Neural progenitor cell (in vitro differentiated cells): ENCODE results near the gene SIRT7. TPM values are rescaled to one million over a fixed set of nuclear protein-coding genes. Genes with fewer than 3 reads are reported as not detected.

Experiments
- DNase-seq: peaks from one replicate; pipeline ENCODE4 v3.0.0-alpha.2; 2016; ENCODE audit warnings: low spot score
- H2AFZ ChIP-seq: fragments of 200-600 bp; sonication (generic); replicated peaks from 2 replicates; pipeline ENCODE4 v1.6.1; 2016; ENCODE audit warnings: antibody characterized with exemption
- H3F3A ChIP-seq: fragments of 200-600 bp; sonication (generic); 2 replicates; pipeline ENCODE4 v1.6.1; 2016; ENCODE audit warnings: antibody characterized with exemption, low read depth
- H3K27ac ChIP-seq: fragments of 200-600 bp; sonication (generic); 2 replicates; pipeline ENCODE4 v1.5.1; 2016; ENCODE audit warnings: mild to moderate bottlenecking
- H3K27me3 ChIP-seq: fragments of 200-600 bp; sonication (generic); 2 replicates; pipeline ENCODE4 v1.6.1; 2016; ENCODE audit warnings: mild to moderate bottlenecking, moderate library complexity
- H3K36me3 ChIP-seq: fragments of 200-600 bp; sonication (generic); 2 replicates; pipeline ENCODE4 v1.5.1; 2016
- H3K4me1 ChIP-seq: fragments of 200-600 bp; sonication (generic); 2 replicates; pipeline ENCODE4 v1.6.1; 2016; ENCODE audit warnings: mixed run types
- H3K4me2 ChIP-seq: fragments of 200-600 bp; sonication (generic); 2 replicates; pipeline ENCODE4 v1.6.1; 2016
- H3K4me3 ChIP-seq: fragments of 200-600 bp; sonication (generic); 2 replicates; pipeline ENCODE4 v1.5.1; 2016
- H3K79me2 ChIP-seq: fragments of 200-600 bp; sonication (generic); 2 replicates; pipeline ENCODE4 v1.6.1; 2016; ENCODE audit warnings: low read depth
- H3K9ac ChIP-seq: fragments of 200-600 bp; sonication (generic); 2 replicates; pipeline ENCODE4 v1.6.1; 2016
- H3K9me3 ChIP-seq: fragments of 200-600 bp; sonication (generic); 2 replicates; pipeline ENCODE4 v1.5.1; 2016; ENCODE audit warnings: low read depth
- H4K20me1 ChIP-seq: fragments of 200-600 bp; sonication (generic); 2 replicates; pipeline ENCODE4 v1.6.1; 2016; ENCODE audit warnings: low read depth
- H3K27ac Mint-ChIP-seq: 3 replicates; pipeline ENCODE4 v1.8.0; 2021; ENCODE audit warnings: mixed read lengths
- H3K27me3 Mint-ChIP-seq: 2 replicates; pipeline ENCODE4 v1.8.0; 2022; ENCODE audit warnings: low read depth, mild to moderate bottlenecking, inconsistent platforms, moderate library complexity, mixed read lengths; ENCODE audit not compliant: insufficient read depth
- H3K36me3 Mint-ChIP-seq: 3 replicates; pipeline ENCODE4 v1.8.0; 2021; ENCODE audit warnings: mixed read lengths
- H3K4me1 Mint-ChIP-seq: 3 replicates; pipeline ENCODE4 v1.8.0; 2021; ENCODE audit warnings: mixed read lengths
- H3K4me3 Mint-ChIP-seq: 3 replicates; pipeline ENCODE4 v1.8.0; 2021; ENCODE audit warnings: mild to moderate bottlenecking, moderate library complexity, mixed read lengths
- H3K9me3 Mint-ChIP-seq: 3 replicates; pipeline ENCODE4 v1.8.0; 2020; ENCODE audit warnings: mixed read lengths
- EZH2 ChIP-seq: fragments of 200-600 bp; sonication (generic); IDR thresholded peaks from 2 replicates; pipeline ENCODE4 v1.6.1; 2017; ENCODE audit warnings: antibody characterized with exemption, mild to moderate bottlenecking, moderate library complexity
- EZH2phosphoT487 ChIP-seq: fragments of 200-600 bp; sonication (generic); IDR thresholded peaks from 2 replicates; pipeline ENCODE4 v1.6.1; 2017; ENCODE audit warnings: antibody characterized with exemption
- total RNA-seq: library from RNA; depleted of rRNA; stranded (reverse); fragments of >200 nt; gene quantifications from 2 replicates; pipeline ENCODE4 v1.2.3, GENCODE V29; 2015; ENCODE audit warnings: low replicate concordance
- TF ChIP-seq, protein P1 (sequence below): fragments of 200-600 bp; sonication (generic); IDR thresholded peaks from 2 replicates; pipeline ENCODE4 v1.5.1; 2017; ENCODE audit warnings: antibody characterized with exemption, mild to moderate bottlenecking

The SIRT7 gene
- total RNA-seq, 1 donor from 2014 or later = 5.1 TPM

DNA sequence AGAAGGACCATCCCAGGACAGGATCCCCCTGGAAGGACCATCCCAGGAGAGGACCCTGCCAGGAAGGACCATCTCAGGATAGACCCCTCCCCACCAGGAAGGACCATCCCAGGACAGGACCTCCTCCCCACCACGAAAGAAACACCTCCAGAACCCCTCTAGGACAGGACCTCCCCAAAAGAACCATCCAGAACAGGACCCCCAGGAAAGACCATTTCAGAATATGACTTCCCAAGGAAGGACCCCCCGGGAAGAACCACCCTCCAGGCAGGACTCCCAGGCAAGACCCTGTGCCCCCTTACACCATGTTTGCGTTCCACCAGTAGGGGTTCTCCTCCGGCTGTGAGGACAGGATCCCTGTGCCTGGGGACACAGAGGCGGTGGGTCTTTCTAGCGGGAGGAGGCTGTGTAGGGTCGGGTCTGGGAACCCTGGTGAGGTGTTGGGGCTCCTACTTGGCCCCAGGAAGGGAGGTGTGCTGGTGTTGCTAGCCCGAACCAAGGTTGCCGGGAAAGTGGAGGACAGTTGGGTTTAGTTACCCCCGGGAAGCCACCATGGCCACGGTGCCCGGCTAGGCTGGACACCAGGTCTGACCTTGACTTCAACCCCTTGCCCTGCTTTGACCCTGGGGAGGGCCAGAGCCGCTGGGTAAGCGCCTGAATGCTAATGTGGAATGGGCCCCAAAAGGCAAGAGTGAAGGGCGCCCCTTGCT lies 40.8 kb upstream of the SIRT7 start:
- H3K27ac Mint-ChIP-seq = no peak overlapping the region
- peaks cover 23% of the 10 kb centered on the region for H3K4me1 Mint-ChIP-seq
- Histone ChIP-seq H3K27me3 (peaks cover 80% of the 10 kb centered on the region), H2AFZ (no peak overlapping the region), H3F3A (peaks cover 16% of the 10 kb centered on the region), H3K79me2 (no peaks in the 10 kb centered on the region), H3K9ac (no peak overlapping the region), H3K36me3 (no peaks in the 10 kb centered on the region), H3K27ac (no peak overlapping the region), H3K4me1 (peaks cover 8% of the 10 kb centered on the region), H3K4me2 (peak overlapping the region; percentile 72), H3K4me3 (peak overlapping the region; percentile 38), H4K20me1 (peaks cover 11% of the 10 kb centered on the region), H3K9me3 (no peaks in the 10 kb centered on the region)
- peaks cover 28% of the 10 kb centered on the region for H3K27me3 Mint-ChIP-seq
- H3K36me3 Mint-ChIP-seq = peaks cover 3% of the 10 kb centered on the region
- H3K9me3 Mint-ChIP-seq = no peaks in the 10 kb centered on the region
- TF ChIP-seq EZH2 = no peak
- no peak for TF ChIP-seq EZH2phosphoT487
- TF ChIP-seq, protein P1, sequence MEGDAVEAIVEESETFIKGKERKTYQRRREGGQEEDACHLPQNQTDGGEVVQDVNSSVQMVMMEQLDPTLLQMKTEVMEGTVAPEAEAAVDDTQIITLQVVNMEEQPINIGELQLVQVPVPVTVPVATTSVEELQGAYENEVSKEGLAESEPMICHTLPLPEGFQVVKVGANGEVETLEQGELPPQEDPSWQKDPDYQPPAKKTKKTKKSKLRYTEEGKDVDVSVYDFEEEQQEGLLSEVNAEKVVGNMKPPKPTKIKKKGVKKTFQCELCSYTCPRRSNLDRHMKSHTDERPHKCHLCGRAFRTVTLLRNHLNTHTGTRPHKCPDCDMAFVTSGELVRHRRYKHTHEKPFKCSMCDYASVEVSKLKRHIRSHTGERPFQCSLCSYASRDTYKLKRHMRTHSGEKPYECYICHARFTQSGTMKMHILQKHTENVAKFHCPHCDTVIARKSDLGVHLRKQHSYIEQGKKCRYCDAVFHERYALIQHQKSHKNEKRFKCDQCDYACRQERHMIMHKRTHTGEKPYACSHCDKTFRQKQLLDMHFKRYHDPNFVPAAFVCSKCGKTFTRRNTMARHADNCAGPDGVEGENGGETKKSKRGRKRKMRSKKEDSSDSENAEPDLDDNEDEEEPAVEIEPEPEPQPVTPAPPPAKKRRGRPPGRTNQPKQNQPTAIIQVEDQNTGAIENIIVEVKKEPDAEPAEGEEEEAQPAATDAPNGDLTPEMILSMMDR = no peak
- DNase-seq = no peak
- H3K4me3 Mint-ChIP-seq = peak overlapping the region; percentile 76

DNA sequence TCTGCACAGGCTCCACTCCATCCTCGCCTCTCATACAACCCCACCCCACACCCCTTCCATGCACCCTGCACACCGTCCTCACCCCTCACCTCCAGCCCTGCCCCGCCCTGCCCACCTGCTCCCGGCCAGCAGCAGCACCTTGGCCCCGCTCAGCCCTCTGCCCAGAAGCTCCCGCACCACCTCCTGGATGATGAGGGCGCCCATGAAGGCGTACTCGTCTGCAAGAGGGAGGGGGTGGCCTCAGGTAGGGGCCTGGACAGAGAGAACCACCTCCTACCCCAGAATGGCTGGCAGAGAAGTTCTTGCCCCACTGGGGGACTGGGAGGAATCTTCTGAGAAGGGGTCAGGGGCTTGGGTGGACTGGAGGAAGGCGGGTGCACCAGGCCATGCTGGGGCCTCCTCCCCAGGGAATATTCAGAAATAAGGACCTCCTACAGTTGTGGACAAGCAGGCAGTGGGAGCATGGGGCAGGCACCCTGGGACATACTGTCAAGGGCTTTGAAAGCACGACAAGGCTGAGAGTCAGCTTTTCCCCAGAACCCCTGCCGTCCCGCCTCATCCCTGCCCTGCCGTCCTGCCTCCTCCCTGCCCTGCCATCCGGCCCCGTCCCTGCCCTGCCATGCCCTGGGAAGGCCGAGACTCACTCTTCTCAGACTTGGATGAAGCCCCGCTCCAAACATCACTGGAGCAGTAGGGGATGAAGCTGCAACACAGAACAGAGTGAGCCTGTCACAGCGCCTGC lies 39.9 kb upstream of the SIRT7 start:
- Histone ChIP-seq H3K4me2 (no peak overlapping the region), H3K4me1 (peaks cover 8% of the 10 kb centered on the region), H3K9ac (no peak overlapping the region), H3K9me3 (no peaks in the 10 kb centered on the region), H3K79me2 (no peaks in the 10 kb centered on the region), H3F3A (peaks cover 16% of the 10 kb centered on the region), H4K20me1 (peaks cover 11% of the 10 kb centered on the region), H3K27ac (no peak overlapping the region), H3K4me3 (no peak overlapping the region), H2AFZ (no peak overlapping the region), H3K27me3 (peaks cover 71% of the 10 kb centered on the region), H3K36me3 (no peaks in the 10 kb centered on the region)
- H3K27me3 Mint-ChIP-seq = peaks cover 24% of the 10 kb centered on the region
- peak overlapping the region; percentile 76 for H3K4me3 Mint-ChIP-seq
- DNase-seq = no peak
- peaks cover 3% of the 10 kb centered on the region for H3K36me3 Mint-ChIP-seq
- H3K9me3 Mint-ChIP-seq = no peaks in the 10 kb centered on the region
- TF ChIP-seq EZH2 = no peak
- TF ChIP-seq EZH2phosphoT487 = no peak
- TF ChIP-seq, protein P1 = no peak
- no peak overlapping the region for H3K27ac Mint-ChIP-seq
- H3K4me1 Mint-ChIP-seq = peaks cover 21% of the 10 kb centered on the region

DNA sequence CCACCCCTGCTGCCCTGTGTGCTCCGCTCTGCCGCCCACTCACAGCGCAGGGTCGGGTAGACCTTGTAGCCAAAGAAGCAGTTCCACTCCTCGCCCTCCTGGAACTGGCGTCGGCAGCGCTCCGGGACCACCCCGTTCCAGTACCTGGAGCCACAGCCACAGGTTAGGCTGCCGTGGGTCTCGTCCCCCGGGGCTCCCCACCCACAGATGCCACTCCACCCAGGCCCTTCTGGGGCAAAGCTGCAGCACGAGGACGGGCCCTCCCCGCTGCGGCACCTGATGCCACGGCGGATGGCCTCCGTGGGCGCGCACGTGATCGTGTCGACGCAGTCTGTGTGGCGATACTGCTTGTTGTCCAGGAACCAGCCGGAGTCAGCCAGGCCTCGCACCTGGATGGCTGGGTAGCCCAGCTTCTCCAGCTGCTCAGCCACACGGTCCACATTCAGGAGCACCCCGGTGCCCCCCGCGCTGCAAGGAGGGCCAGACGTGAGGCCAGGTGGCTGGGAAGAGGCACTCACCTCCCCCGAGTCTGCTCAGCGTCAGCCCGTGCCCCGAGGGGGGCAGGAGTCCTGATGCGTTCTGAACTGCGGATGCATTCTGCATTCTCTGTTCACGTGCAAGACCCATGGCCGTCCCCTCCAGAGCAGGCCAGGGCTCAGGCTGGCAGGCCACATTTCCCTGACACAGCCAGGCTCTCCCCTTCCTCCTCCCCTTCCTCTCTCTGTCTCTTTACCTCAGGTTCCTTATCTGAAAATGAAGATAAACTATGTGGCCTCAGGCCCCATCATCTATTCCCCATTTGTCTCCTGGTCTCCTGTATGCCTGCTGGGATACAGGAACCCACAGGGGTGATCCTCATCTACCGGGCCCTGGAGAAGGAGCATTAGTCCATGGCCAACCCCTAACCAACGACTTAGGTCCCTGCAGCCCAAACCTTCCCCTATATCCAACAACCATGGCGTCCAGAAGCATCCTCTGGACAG lies 38.9 kb upstream of the SIRT7 start:
- peaks cover 3% of the 10 kb centered on the region for H3K36me3 Mint-ChIP-seq
- H3K4me3 Mint-ChIP-seq = peak overlapping the region; percentile 27
- peaks cover 18% of the 10 kb centered on the region for H3K4me1 Mint-ChIP-seq
- H3K27me3 Mint-ChIP-seq = peaks cover 19% of the 10 kb centered on the region
- H3K9ac ChIP-seq = no peak overlapping the region
- no peak overlapping the region for H3K4me3 ChIP-seq
- H3K9me3 Mint-ChIP-seq = no peaks in the 10 kb centered on the region
- no peaks in the 10 kb centered on the region for H3K36me3 ChIP-seq
- H3K27me3 ChIP-seq = peaks cover 61% of the 10 kb centered on the region
- peak overlapping the region; percentile 8 for H3K27ac Mint-ChIP-seq
- H3K79me2 ChIP-seq = no peaks in the 10 kb centered on the region
- no peak overlapping the region for H2AFZ ChIP-seq
- peaks cover 7% of the 10 kb centered on the region for H3F3A ChIP-seq
- H4K20me1 ChIP-seq = peaks cover 4% of the 10 kb centered on the region
- H3K9me3 ChIP-seq = no peaks in the 10 kb centered on the region
- no peak overlapping the region for H3K27ac ChIP-seq
- no peak overlapping the region for H3K4me2 ChIP-seq
- H3K4me1 ChIP-seq = peaks cover 3% of the 10 kb centered on the region
- TF ChIP-seq EZH2phosphoT487 (no peak), EZH2 (no peak)
- TF ChIP-seq, protein P1 = no peak
- DNase-seq = no peak
